Trophoblast cell (in vitro differentiated cells and primary cell): ENCODE measurements around the gene FAM3D.

ENCODE experiments used
- DNase-seq, 2 donors: peaks; one replicate each; pipeline ENCODE4 v3.0.0-alpha.2; 2016
- H2AFZ ChIP-seq: 2 replicates; pipeline ENCODE4 v1.6.1; 2013; ENCODE audit warnings: low read length, moderate library complexity, mild to moderate bottlenecking; ENCODE audit not compliant: insufficient read depth, poor library complexity
- H2AK5ac ChIP-seq: 2 replicates; pipeline ENCODE4 v1.6.1; 2013; ENCODE audit warnings: mild to moderate bottlenecking, low read length
- H2BK120ac ChIP-seq: 2 replicates; pipeline ENCODE4 v1.6.1; 2013; ENCODE audit warnings: low read length, mild to moderate bottlenecking, moderate library complexity; ENCODE audit not compliant: insufficient read depth, poor library complexity
- H2BK12ac ChIP-seq: 2 replicates; pipeline ENCODE4 v1.6.1; 2013; ENCODE audit warnings: mild to moderate bottlenecking, low read length, moderate library complexity
- H2BK5ac ChIP-seq: 2 replicates; pipeline ENCODE4 v1.6.1; 2013; ENCODE audit warnings: low read length, low read depth, moderate library complexity, mild to moderate bottlenecking; ENCODE audit not compliant: poor library complexity
- H3K14ac ChIP-seq: 2 replicates; pipeline ENCODE4 v1.6.1; 2013; ENCODE audit warnings: mild to moderate bottlenecking, low read length
- H3K18ac ChIP-seq: 2 replicates; pipeline ENCODE4 v1.6.1; 2013; ENCODE audit warnings: mild to moderate bottlenecking, low read length
- H3K23ac ChIP-seq: 2 replicates; pipeline ENCODE4 v1.6.1; 2013; ENCODE audit warnings: low read length
- H3K27ac ChIP-seq: 2 replicates; pipeline ENCODE4 v1.5.1; 2013; ENCODE audit warnings: low read depth, mild to moderate bottlenecking, inconsistent platforms, low read length, moderate library complexity
- H3K27me3 ChIP-seq: 2 replicates; pipeline ENCODE4 v1.6.1; 2013; ENCODE audit warnings: inconsistent platforms, mild to moderate bottlenecking, low read length, moderate library complexity; ENCODE audit not compliant: insufficient read depth
- H3K36me3 ChIP-seq, 2 experiments: 1 replicate in 1 of 2; 2 replicates in 1 of 2; pipeline ENCODE4 v1.6.1; 2013; ENCODE audit warnings: low read length in 2 of 2, mild to moderate bottlenecking in 2 of 2, moderate library complexity in 1 of 2; ENCODE audit not compliant: insufficient read depth in 2 of 2, control insufficient read depth in 1 of 2
- H3K4ac ChIP-seq: 2 replicates; pipeline ENCODE4 v1.6.1; 2013; ENCODE audit warnings: low read depth, mild to moderate bottlenecking, low read length, moderate library complexity
- H3K4me1 ChIP-seq, 2 experiments: 1 replicate in 1 of 2; 2 replicates in 1 of 2; pipeline ENCODE4 v1.6.1; 2013; ENCODE audit warnings: low read length in 2 of 2, mild to moderate bottlenecking in 2 of 2, moderate library complexity in 1 of 2; ENCODE audit not compliant: insufficient read depth in 2 of 2, control insufficient read depth in 1 of 2
- H3K4me2 ChIP-seq: 2 replicates; pipeline ENCODE4 v1.6.1; 2013; ENCODE audit warnings: inconsistent platforms, mild to moderate bottlenecking, low read length, moderate library complexity
- H3K4me3 ChIP-seq: 2 replicates; pipeline ENCODE4 v1.5.1; 2013; ENCODE audit warnings: mild to moderate bottlenecking, low read depth, low read length, inconsistent platforms
- H3K79me1 ChIP-seq: one replicate; pipeline ENCODE4 v1.6.1; 2013; ENCODE audit warnings: low read length
- H3K79me2 ChIP-seq: 2 replicates; pipeline ENCODE4 v1.6.1; 2013; ENCODE audit warnings: low read length, mild to moderate bottlenecking; ENCODE audit not compliant: control insufficient read depth, insufficient read depth, poor library complexity
- H3K9ac ChIP-seq: 2 replicates; pipeline ENCODE4 v1.6.1; 2013; ENCODE audit warnings: mild to moderate bottlenecking, low read length
- H3K9me3 ChIP-seq: 2 replicates; pipeline ENCODE4 v1.6.1; 2013; ENCODE audit warnings: low read depth, mild to moderate bottlenecking, control low read depth, inconsistent platforms, low read length; ENCODE audit not compliant: insufficient read depth
- H4K12ac ChIP-seq: 2 replicates; pipeline ENCODE4 v1.6.1; 2013; ENCODE audit warnings: low read depth, mild to moderate bottlenecking, low read length, moderate library complexity
- H4K8ac ChIP-seq: 2 replicates; pipeline ENCODE4 v1.6.1; 2013; ENCODE audit warnings: low read depth, mild to moderate bottlenecking, low read length, moderate library complexity
- H4K91ac ChIP-seq: one replicate; pipeline ENCODE4 v1.6.1; 2013; ENCODE audit warnings: low read depth, mild to moderate bottlenecking, low read length, moderate library complexity
- WGBS: extraction: QIAGEN DNeasy Blood & Tissue Kit; methylation state at CpG from one replicate; pipeline ENCODE4 v1.1.7; 2013; ENCODE audit warnings: missing lambda C conversion rate; ENCODE audit not compliant: insufficient read length, insufficient coverage; ENCODE audit errors: extremely low coverage; 5-methylcytosine and 5-hydroxymethylcytosine counted together

Gene FAM3D

DNA sequence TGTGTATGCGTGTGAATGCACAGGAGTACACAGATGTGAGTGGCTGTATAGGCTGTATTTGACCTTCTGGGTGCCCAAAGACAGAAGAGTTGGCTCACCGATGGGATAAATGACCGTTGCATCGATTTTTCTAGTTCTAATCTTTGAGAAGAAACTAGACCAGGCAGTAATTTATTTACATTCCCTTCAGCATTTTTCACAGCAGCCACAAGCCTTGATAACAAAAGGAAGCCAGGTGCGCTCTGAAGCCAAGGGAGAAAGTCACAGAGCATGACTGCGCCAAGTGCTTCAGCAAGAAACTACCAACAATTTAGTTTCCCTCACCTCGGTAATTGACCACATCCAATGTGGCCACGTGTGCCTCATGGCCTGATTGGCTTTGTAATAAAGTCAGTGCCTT, 5.9 kb upstream of the FAM3D start:
- no peak overlapping the region for H4K8ac ChIP-seq
- H3K9ac ChIP-seq: no peak overlapping the region
- no peak overlapping the region for H2AFZ ChIP-seq
- H3K79me1 ChIP-seq: no peaks in the 10 kb centered on the region
- no peak overlapping the region for H3K14ac ChIP-seq
- no peak overlapping the region for H4K12ac ChIP-seq
- no peak overlapping the region for H3K18ac ChIP-seq
- H2BK5ac ChIP-seq: no peak overlapping the region
- H3K27me3 ChIP-seq: no peaks in the 10 kb centered on the region
- H4K91ac ChIP-seq: no peak overlapping the region
- H3K23ac ChIP-seq: no peak overlapping the region
- H3K4me3 ChIP-seq: no peak overlapping the region
- no CpG with 5 or more reads among the region's 8 CpGs for WGBS
- no peak overlapping the region for H3K27ac ChIP-seq
- H2BK12ac ChIP-seq: no peak overlapping the region
- H3K36me3 ChIP-seq: no peaks in the 10 kb centered on the region
- H3K4me2 ChIP-seq: no peak overlapping the region
- H2AK5ac ChIP-seq: no peak overlapping the region
- DNase-seq: no peak
- H3K4me1 ChIP-seq: no peaks in the 10 kb centered on the region
- H2BK120ac ChIP-seq: no peak overlapping the region
- H3K9me3 ChIP-seq: peaks cover 3% of the 10 kb centered on the region
- H3K4ac ChIP-seq: no peak overlapping the region
- no peaks in the 10 kb centered on the region for H3K79me2 ChIP-seq

DNA sequence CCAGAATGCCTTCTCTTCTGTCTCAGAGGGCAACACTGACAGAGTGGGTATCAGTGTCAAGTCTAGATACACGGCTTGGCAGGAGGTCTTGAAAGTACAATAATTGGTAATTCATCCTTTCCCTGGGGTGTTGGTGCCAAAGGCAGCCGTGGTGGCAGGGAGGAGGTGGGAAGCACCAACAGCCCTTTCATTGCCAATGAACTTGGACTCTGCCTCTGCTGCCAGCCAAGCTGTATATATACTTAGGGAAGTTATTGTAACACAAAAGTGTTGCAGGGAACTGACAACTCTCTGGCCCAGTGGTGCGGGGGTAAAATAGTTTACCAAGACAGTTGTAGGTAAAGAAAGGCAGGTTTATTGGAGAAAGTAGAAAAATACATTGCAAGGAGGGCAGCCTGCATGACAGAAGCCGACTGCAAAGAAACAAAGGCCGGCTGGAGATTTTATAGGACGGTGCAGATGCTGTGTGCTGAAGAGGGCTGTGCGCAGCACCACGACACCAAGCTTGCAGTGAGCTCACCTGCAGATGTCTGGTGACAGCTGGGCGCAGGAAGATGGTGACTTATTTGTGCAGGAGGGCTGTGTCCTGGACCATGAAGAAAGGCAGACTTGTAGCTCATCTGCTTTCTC, 4.0 kb upstream of the FAM3D start:
- Histone ChIP-seq H3K9me3 (peaks cover 3% of the 10 kb centered on the region), H3K4me3 (no peak overlapping the region), H3K14ac (no peak overlapping the region), H3K27me3 (no peaks in the 10 kb centered on the region), H2BK5ac (no peak overlapping the region), H3K23ac (no peak overlapping the region), H2AFZ (no peak overlapping the region), H2AK5ac (no peak overlapping the region), H3K27ac (no peak overlapping the region), H3K4ac (no peak overlapping the region), H3K79me2 (no peaks in the 10 kb centered on the region), H2BK12ac (no peak overlapping the region), H3K18ac (no peak overlapping the region), H3K4me2 (no peak overlapping the region), H2BK120ac (no peak overlapping the region), H4K8ac (no peak overlapping the region), H4K91ac (no peak overlapping the region), H3K79me1 (no peaks in the 10 kb centered on the region), H4K12ac (no peak overlapping the region), H3K9ac (no peak overlapping the region), H3K4me1 (peaks cover 0 to 2% of the 10 kb centered on the region in 2 experiments), H3K36me3 (no peaks in the 10 kb centered on the region)
- DNase-seq: no peak
- no CpG with 5 or more reads among the region's 9 CpGs for WGBS

DNA sequence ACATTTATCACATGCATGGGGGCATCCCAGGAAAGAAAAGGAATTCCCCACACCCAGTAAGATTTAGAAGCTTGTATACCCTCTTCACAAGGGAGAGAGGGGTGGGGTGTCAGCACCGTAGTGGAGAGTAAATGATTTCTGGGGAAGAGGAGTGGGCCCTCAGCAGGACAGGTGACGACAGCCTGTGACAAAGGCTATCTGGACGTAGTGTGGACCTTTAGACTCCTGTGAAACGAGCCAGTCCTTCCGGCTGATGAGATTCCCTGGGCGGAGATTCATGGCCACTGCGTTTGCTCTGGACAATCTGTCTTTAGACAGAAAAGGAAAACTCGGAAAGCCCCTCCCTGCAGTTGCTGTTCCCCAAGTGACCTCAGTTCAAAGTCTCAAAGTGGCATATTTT, 1.7 kb upstream of the FAM3D start:
- Histone ChIP-seq H3K18ac (no peak overlapping the region), H2AK5ac (no peak overlapping the region), H3K27me3 (no peaks in the 10 kb centered on the region), H3K4ac (no peak overlapping the region), H2AFZ (no peak overlapping the region), H4K91ac (no peak overlapping the region), H2BK120ac (no peak overlapping the region), H3K14ac (no peak overlapping the region), H3K79me1 (no peaks in the 10 kb centered on the region), H4K12ac (no peak overlapping the region), H3K23ac (no peak overlapping the region), H3K9ac (no peak overlapping the region), H3K4me1 (peaks cover 0 to 2% of the 10 kb centered on the region in 2 experiments), H2BK5ac (no peak overlapping the region), H3K4me2 (no peak overlapping the region), H2BK12ac (no peak overlapping the region), H3K4me3 (no peak overlapping the region), H3K27ac (no peak overlapping the region), H3K79me2 (no peaks in the 10 kb centered on the region), H3K36me3 (no peaks in the 10 kb centered on the region), H4K8ac (no peak overlapping the region), H3K9me3 (peaks cover 3% of the 10 kb centered on the region)
- no CpG with 5 or more reads among the region's 8 CpGs for WGBS
- no peak for DNase-seq

DNA sequence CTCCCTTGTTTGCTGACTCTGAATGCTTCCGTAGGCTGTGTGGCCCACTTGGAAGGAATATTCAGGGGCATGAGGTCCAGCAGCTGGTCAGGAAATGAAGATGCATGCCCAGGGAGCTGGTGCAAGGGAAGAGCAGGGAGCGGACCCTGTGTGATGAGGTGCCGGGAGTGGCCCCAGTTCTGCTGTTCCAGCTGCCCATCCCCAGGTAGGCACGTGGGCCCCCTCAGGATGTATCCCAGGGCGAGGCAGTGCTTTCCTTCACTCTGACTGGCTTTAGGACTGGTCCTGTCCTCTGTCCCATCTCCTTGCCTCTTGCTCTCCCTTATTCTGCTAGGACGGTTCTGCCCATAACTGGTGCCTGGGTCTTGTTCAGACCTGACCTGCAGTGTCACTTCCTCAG, 1.1 kb upstream of the FAM3D start:
- H3K23ac ChIP-seq: no peak overlapping the region
- H2BK5ac ChIP-seq: no peak overlapping the region
- H3K9me3 ChIP-seq: peaks cover 3% of the 10 kb centered on the region
- H4K12ac ChIP-seq: no peak overlapping the region
- H3K9ac ChIP-seq: no peak overlapping the region
- no peaks in the 10 kb centered on the region for H3K79me1 ChIP-seq
- H3K27ac ChIP-seq: no peak overlapping the region
- H3K4me1 ChIP-seq: peaks cover 0 to 2% of the 10 kb centered on the region in 2 experiments
- H3K4me2 ChIP-seq: no peak overlapping the region
- no peak overlapping the region for H3K4me3 ChIP-seq
- no peak overlapping the region for H2AK5ac ChIP-seq
- H3K4ac ChIP-seq: no peak overlapping the region
- H3K18ac ChIP-seq: no peak overlapping the region
- H3K27me3 ChIP-seq: no peaks in the 10 kb centered on the region
- no peaks in the 10 kb centered on the region for H3K79me2 ChIP-seq
- no peak for DNase-seq
- H2AFZ ChIP-seq: no peak overlapping the region
- no peak overlapping the region for H3K14ac ChIP-seq
- H2BK120ac ChIP-seq: no peak overlapping the region
- no peak overlapping the region for H2BK12ac ChIP-seq
- H4K8ac ChIP-seq: no peak overlapping the region
- no peaks in the 10 kb centered on the region for H3K36me3 ChIP-seq
- H4K91ac ChIP-seq: no peak overlapping the region
- WGBS: no CpG with 5 or more reads among the region's 6 CpGs
